ENCODE results near the gene ADARB2. TPM values are rescaled to one million over a fixed set of nuclear protein-coding genes. Genes with fewer than 3 reads are reported as not detected.
"Not testable (repeated sequence)": the region's sequence is repeated elsewhere in the genome, so short reads cannot be mapped to it uniquely, and the experiment has no call there.

The ADARB2 gene
- total RNA-seq, 1 experiment from 2014 or later = not detected

DNA sequence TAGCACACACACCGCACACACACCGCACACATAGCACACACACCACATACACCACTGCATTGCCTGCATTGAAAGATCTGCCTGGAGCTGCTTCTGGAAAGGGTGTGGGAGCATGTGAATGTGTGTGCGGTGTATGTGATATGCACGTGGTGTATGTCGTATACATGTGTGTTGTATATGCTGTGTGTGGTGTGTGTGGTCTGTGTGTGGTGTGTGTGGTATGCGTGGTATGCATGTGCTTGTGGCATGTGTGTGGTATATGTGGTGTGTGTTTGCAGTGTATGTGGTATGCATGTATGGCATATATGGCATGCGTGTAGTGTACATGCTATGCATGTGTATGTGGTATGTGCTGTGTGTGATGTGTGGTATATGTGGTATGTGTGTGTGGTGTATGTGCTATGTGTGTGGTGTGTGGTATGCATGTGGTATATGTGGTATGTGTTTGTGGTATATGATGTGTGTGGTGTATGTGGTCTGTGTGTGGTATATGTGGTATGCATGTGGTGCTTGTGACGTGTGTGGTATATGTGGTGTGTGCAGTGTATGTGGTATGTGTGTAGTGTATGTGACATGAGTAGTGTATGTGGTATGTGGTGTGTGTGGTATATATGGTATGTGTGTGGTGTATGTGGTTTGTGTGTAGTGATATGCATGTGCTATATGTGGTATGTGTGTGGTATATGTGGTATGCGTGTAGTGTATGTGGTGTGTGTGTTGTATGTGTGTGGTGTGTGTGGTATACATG is 505.0 kb downstream of the ADARB2 start:
- in situ Hi-C loops (cut with HindIII; ENCODE audit: low sequenced_read_pairs) = no loop called here
- no peak for DNase-seq (ENCODE audit: low spot score)

DNA sequence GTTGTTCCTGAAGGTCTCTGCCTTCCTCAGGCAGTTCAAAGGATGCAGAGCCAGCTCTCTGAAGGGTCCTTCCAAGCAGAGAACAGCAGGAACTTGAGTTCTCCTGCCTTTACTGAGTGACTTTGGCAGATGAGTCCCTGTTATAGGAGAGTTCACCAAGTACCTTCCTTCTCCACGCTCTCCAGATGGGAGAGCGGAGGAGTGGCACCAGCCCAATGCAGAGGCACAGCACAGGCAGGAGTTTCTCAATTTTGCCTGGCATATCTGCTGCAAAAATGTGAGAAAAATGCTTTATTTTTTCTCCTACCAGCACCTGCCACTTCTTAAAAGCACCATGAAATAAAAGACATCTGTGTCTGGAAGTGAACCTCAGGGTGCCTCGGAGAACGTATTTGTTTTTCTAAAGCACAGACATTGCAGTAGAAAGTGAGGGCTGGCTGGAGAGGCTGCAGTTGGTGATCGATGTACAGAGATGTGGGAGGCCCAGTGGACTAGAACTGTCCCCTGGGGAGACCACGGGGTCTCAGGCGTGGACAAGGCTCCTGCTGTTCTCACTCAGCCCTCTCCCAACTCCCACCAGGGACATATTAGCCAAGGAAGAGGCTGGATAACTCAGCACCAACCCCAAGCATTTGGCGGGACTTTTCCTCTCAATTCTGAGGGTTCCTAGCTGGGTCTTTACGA is 506.6 kb downstream of the ADARB2 start:
- in situ Hi-C loops (cut with HindIII; ENCODE audit: low sequenced_read_pairs) = no loop called here
- no peak for DNase-seq (ENCODE audit: low spot score)

DNA sequence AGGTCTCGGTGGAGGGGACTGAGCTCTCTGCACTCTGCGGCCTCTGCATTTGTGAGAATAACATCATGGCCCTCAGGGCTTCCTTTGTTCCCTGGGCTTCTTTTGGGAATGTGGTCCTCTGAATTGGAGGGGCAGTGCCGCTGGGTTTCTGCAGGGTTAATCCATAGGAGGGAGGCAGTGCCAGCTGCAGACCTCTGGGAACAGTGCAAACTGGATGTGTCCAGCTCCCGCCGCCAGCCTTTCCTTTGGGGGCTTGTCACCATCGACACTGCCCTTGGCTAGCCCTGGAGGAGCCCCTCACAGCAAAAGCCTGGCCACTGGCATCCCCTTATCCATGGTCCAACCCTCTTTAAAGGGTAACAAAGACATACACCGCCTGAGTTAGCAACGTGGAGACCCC is 507.2 kb downstream of the ADARB2 start:
- DNase-seq (ENCODE audit: low spot score) = no peak
- in situ Hi-C loops (cut with HindIII; ENCODE audit: low sequenced_read_pairs) = no loop called here

DNA sequence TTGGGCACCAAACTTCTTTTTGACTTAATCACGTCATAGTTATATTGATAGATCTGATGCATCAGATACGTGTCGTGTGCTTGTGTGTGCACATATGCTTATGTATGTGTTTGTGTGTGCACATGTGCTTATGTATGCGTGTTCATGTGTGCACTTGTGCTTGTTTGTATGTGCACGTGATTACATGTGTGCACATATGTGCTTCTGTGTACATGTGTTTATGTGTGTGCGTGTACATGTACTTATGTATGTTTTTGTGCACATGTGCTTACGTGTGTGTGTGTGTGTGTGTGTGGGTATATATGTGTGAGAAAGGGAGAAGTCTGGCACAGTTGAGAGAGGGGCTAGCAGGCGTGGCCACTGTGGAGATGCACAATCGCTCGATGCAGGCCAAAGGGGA is 507.8 kb downstream of the ADARB2 start:
- in situ Hi-C loops (cut with HindIII; ENCODE audit: low sequenced_read_pairs) = no loop called here
- DNase-seq (ENCODE audit: low spot score) = no peak

DNA sequence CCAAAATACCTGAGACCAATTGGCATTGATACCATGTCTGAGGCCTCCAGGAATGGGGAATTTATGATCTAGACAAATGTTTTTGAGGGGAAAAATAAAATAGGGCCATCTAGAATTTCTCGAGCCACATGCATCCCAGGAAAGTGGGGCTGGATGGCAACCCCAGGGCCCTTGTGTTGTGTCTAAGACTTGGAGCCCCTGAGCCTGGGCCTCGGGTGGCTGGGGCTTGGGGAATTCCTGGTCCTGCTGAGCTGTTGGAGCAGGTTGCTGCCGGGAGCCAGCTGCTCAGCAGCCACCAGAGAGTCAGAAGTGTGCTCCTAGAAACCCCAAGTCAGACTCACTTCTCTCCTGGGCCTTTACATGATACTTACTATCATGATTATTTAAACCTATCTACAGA is 508.2 kb downstream of the ADARB2 start:
- in situ Hi-C loops (cut with HindIII; ENCODE audit: low sequenced_read_pairs) = no loop called here
- DNase-seq (ENCODE audit: low spot score) = no peak

DNA sequence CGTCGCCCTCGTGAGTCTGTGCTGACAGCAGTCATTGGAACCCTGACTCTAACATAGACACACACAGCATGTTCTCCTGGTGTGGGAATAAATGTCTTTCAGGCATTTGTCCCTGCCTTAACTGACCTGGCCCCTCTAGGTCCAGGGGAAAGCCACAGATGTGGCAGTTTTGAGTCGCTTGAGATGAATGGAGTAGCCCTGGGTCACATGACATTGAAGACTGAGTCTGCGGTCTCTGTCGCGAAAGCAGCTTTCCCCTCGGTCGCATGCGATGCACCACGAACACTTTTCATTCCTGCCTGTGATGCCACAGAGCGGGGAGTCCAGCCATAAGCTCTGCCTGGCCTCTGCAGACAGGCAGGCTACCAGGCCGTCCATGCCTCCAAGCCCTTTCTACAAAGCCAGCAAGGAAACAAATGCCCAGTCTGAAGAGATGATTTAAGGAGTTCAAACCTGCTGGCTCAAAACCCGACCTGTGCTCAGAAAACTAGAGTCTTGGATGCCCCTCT is 508.8 kb downstream of the ADARB2 start:
- DNase-seq (ENCODE audit: low spot score) = no peak
- in situ Hi-C loops (cut with HindIII; ENCODE audit: low sequenced_read_pairs) = no loop called here

DNA sequence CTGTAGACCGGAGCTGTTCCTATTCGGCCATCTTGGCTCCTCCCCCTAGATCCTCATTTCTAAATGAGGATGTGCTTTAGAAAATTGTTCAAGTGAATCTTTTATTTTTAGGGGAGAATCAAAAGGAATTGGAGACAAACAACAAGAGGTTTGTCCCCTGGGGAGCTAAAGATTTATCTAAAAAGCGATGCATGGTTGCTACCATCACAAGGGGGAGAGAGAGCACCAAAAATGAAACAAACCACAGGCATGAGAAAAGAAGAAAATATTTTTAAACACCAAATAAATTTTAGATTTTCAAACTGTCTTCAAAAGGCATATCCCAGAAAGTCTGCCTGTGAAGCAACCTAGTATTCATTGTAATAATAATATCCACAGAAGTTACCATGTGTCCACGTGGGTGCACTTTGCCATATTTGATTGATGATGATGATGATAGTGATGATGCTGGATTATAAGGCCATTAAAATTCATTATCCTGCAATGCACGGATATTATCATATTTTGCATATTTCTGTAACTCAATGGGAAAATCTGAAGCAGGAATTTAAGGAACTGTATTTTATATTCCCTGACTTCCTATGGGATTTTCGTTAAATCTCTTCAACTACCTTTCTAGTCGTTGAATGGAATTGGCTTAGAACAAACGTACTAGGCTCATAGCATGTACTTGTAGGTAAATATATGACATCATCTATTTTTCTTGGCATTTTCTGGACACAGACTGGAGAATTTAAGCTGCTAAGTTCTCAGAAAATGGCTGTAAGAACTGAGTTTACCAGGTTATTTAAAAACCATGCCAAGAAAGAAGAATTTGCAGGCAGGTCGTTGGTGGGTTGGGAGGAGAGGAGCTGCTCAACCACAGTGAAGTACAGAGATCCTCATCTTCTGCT is 509.6 kb downstream of the ADARB2 start:
- DNase-seq (ENCODE audit: low spot score) = no peak

DNA sequence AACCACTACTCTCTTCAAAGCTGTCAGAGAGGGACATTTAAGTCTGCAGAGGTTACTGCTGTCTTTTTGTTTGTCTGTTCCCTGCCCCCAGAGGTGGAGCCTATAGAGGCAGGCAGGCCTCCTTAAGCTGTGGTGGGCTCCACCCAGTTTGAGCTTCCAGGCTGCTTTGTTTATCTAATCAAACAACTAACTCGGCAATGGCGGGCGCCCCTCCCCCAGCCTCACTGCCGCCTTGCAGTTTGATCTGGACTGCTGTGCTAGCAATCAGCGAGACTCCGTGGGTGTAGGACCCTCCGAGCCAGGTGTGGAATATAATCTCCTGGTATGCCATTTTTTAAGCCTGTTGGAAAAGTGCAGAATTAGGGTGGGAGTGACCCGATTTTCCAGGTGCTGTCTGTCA is 510.4 kb downstream of the ADARB2 start:
- DNase-seq (ENCODE audit: low spot score); in situ Hi-C loops (cut with HindIII; ENCODE audit: low sequenced_read_pairs): not testable (repeated sequence)

More for the DNA sequence above, 509.6 kb downstream of the ADARB2 start:
- in situ Hi-C loops (cut with HindIII; ENCODE audit: low sequenced_read_pairs) = no loop called here

DNA sequence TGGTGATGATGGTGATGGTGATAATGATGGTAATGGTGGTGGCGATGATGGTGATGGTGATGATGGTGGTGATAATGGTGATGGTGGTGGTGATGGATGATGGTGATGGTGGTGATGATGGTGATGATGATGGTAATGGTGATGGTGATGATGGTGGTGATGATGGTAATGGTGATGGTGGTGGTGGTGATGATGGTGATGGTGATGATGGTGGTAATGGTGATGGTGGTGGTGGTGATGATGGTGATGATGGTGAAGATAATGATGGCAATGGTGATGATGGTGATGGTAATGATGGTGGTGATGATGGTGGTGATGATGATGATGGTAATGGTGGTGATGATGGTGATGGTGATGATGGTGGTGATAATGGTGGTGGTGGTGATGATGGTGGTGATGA is 517.5 kb downstream of the ADARB2 start:
- DNase-seq (ENCODE audit: low spot score); in situ Hi-C loops (cut with HindIII; ENCODE audit: low sequenced_read_pairs): not testable (repeated sequence)

DNA sequence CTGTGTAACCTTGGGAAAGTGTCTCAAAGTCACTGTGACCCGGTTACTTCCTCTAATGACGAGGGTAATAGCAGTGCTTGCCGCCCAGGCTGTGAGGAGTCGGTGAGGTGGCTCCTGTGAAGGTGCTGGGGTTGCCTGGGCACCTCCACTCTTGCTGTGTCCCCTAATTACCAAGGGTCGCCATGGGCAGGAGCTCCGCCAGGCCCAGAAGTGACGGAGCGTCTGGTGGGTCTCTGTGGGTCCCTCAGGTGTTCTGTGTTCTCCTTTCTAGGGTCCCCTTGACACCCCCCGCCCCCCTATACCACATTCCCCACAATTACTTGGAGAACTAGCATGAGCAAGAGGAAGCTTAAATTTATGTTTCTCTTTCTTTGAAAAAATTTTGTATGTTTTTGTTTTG is 519.7 kb downstream of the ADARB2 start:
- no peak for DNase-seq (ENCODE audit: low spot score)
- in situ Hi-C loops (cut with HindIII; ENCODE audit: low sequenced_read_pairs) = no loop called here

DNA sequence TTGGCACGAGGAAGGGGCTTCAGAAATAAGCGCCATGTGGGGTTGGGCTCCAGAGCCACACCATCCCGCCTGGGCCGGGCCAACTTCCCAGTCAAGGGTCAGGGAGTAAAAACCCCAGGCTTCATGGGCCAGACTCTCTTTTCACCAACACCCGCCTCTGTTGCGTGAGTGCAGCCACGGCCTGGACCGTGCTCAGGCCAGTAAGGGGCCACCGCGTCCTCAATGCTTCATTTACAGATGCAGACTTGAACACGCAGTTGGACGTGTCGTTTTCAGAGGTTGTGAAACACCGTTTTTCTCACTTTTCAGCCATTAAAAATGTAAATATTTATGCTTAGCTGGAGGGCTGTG is 520.1 kb downstream of the ADARB2 start:
- DNase-seq (ENCODE audit: low spot score) = no peak
- in situ Hi-C loops (cut with HindIII; ENCODE audit: low sequenced_read_pairs) = no loop called here

DNA sequence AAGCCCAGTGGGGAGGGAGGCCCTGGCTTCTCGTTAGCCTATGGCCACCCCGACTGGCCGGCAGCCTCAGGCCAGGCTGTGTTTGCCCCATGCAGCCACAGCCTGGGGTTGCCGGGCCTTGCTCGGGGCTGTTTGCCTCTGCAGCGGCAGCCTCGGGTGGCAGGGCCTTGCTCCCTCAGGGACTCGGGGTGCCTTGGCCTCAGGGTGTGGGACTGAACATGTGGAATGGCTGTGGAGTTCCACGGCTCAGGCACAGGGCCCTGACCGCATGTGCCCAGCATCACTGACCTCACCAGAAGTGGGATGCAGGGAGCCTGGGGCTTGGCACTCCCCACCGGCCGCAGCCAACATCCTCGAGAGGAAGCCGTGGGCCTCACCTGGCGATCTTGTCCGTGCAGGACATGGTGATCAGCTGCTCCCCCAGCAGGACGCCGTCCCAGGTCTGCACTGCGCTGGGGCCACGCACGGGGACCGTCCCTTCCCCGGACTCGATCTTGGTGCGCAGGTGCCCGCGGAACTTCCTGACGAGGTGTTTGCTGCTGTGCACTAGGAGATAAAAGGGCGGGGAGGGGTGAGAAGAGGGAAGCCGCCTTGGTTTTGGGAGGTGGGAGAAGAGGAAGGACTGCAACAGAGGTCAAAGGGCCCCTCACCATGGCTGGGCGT is 520.6 kb downstream of the ADARB2 start:
- DNase-seq (ENCODE audit: low spot score) = no peak
- in situ Hi-C loops (cut with HindIII; ENCODE audit: low sequenced_read_pairs) = no loop called here

DNA sequence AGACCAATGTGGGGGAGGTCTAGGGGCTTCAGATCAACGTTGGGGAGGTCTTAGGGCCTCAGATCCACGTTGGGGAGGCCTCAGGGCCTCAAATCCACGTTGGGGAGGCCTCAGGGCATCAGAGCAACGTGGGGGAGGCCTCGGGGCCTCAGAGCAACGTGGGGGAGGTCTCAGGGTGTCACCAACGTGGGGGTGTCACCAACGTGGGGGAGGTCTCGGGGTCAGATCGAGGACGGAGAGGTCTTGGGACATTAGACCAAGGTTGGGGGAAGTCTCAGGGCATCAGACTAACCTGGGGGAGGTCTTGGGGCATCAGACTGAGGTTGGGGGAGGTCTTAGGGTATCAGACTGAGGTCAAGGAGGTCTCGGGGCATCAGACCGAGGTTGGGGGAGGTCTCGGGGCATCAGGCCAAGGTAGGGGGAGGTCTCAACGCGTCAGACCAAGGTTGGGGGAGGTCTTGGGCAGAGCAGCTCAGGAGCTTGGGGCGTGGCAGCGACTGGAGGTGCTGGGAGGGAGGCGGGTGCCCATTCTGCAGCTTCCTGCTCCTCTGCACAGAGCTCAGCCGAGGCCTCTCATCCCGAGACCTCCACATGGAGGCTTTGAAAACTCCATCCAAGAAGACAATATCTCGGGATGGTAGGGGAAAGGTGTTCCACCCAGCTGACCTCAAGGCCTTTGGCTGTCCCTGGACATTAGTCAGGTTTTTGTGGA is 521.3 kb downstream of the ADARB2 start:
- no peak for DNase-seq (ENCODE audit: low spot score)
- in situ Hi-C loops (cut with HindIII; ENCODE audit: low sequenced_read_pairs) = no loop called here

DNA sequence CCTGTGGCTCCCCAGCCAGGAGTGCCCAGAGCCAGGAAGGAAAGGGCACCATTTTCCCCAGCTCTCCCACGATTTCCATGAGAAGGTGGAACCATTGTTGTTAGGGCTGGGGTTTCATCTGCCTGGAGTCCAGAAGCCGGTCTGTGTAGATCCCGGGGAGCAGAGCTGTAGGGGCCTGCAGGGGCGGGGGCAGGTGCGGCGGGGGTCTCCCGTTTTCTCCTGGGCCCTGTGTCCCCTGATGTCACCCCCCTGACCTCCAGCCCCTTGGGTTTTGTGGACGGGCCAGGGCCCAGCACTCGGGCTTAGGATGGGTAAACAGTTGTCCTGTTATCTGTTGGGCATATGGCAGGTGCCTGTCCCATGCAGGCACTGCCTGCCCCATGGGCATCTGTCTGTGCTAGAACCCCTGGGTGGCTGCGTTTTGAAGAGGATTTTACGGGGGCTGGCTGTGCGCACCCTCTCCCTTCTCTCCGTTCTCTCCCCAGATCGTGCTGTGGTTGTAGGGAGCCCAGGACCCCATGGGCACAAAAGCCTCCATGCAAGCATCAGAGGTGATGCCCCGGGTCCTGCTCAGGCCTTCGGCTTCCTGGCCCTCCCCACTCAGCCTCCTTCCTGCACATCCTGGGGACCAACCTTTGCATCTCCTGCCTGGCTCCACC is 522.3 kb downstream of the ADARB2 start:
- no peak for DNase-seq (ENCODE audit: low spot score)
- in situ Hi-C loops (cut with HindIII; ENCODE audit: low sequenced_read_pairs) = no loop called here

DNA sequence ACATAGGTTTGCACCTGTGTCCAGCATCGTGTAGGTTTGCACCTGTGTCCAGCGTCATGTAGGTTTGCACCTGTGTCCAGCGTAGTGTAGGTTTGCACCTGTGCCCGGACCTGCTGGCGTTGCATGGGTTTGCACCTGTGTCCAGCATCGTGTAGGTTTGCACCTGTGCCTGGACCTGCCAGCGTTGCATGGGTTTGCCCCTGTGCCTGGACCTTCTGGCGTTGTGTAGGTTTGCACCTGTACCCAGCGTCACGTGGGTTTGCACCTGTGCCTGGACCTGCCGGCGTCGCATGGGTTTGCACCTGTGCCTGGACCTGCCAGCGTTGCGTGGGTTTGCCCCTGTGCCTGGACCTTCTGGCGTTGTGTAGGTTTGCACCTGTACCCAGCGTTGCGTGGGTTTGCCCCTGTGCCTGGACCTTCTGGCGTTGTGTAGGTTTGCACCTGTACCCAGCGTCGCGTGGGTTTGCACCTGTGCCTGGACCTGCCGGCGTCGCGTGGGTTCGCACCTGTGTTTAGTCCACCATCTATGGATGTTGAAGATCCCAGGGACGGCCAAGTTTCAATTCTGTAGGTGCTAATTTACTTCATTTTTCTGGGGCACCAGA is 523.2 kb downstream of the ADARB2 start:
- in situ Hi-C loops (cut with HindIII; ENCODE audit: low sequenced_read_pairs) = no loop called here
- no peak for DNase-seq (ENCODE audit: low spot score)

DNA sequence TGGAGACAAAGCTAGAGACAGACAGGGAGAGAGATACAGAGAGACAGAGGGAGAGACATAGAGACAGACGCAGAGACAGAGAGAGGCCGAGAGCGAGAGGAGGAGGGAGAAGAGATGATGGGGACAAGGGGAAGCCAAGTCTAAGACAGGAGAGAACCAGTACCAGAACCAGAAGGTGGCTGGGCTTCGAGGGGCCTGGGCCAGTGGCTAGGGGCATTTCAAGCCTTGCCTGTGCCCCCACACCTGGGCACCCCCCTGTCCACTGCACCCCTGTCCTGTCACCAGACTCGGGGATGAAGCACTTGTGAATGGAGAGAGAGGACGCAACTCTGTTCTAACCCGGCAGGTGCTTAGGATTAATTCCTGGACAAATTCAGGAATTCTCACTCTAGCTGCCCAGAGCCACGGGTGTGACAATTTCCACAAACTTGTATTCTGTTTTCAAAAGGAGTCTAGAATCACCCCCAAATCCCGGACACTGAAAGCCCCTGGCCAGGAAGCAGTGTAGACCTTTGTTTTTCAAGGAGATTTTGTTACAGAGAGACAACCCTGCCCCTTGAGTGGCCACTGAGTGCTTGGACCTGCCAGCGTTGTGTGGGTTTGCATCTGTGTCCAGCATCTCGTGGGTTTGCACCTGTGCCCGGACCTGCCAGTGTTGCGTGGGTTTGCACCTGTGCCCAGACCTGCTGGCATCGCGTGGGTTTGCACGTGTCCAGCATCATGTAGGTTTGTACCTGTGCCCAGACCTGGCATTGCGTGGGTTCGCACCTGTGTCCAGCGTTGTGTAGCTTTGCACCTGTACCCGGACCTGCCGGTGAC is 523.9 kb downstream of the ADARB2 start:
- no peak for DNase-seq (ENCODE audit: low spot score)
- in situ Hi-C loops (cut with HindIII; ENCODE audit: low sequenced_read_pairs) = no loop called here

DNA sequence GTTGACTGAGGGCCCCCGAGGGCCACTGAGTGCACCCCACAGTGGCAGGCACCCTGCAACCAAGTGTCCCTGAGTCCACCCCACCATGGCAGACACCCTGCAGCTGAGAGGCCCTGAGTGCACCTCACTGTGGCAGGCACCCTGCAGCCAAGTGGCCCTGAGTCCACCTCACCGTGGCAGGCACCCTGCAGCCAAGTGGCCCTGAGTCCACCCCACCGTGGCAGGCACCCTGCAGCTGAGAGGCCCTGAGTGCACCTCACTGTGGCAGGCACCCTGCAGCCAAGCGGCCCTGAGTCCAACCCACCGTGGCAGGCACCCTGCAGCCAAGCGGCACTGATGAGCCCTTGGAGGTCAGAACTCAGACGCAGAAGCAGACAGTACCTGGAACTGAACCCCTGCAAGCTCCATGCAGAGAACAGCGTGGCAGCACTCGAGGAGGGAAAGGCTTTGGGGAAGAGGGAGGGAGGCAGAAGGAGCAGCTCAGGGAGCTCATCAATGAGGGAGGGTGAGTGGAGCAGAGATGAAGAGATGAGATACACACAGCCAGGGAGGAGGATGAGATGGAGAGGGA is 524.7 kb downstream of the ADARB2 start:
- in situ Hi-C loops (cut with HindIII; ENCODE audit: low sequenced_read_pairs) = no loop called here
- no peak for DNase-seq (ENCODE audit: low spot score)
